Suprapubic skin (tissue), 4 donors: ENCODE measurements around the gene PRR33. TPM values are rescaled to one million over a fixed set of nuclear protein-coding genes. Genes with fewer than 3 reads are reported as not detected.

Source experiments
- DNase-seq, 2 donors: peaks; one replicate each; pipeline ENCODE4 v3.0.0-alpha.2; 2019; ENCODE audit warnings: low spot score in 2 of 2
- H3K27ac ChIP-seq: fragments of 200-600 bp; sonication (generic); one replicate; pipeline ENCODE4 v1.5.1; 2019
- H3K27me3 ChIP-seq: fragments of 200-600 bp; sonication (generic); one replicate; pipeline ENCODE4 v1.5.1; 2019
- H3K36me3 ChIP-seq: fragments of 200-600 bp; sonication (generic); one replicate; pipeline ENCODE4 v1.5.1; 2019
- H3K4me1 ChIP-seq: fragments of 200-600 bp; sonication (generic); one replicate; pipeline ENCODE4 v1.5.1; 2019
- H3K4me3 ChIP-seq: fragments of 200-600 bp; sonication (generic); one replicate; pipeline ENCODE4 v1.5.1; 2019; ENCODE audit warnings: mild to moderate bottlenecking
- H3K9me3 ChIP-seq: fragments of 200-600 bp; sonication (generic); one replicate; pipeline ENCODE4 v1.5.1; 2019
- CTCF ChIP-seq, 2 donors: fragments of 200-600 bp in 1 of 2; fragments of 450-650 bp in 1 of 2; sonication (generic) in 1 of 2; IDR thresholded peaks; one replicate each; pipeline ENCODE4 v1.5.1; 2016 to 2019; ENCODE audit warnings: antibody characterized with exemption in 2 of 2, mild to moderate bottlenecking in 1 of 2, moderate library complexity in 1 of 2
- EP300 ChIP-seq: sonication (generic); formaldehyde crosslinking; IDR thresholded peaks from one replicate; pipeline ENCODE4 v1.6.1; 2017; ENCODE audit warnings: antibody characterized with exemption
- POLR2A ChIP-seq, 2 donors: fragments of 450-650 bp; IDR thresholded peaks; one replicate each; pipeline ENCODE4 v1.6.1; 2017; ENCODE audit warnings: antibody characterized with exemption in 2 of 2, mild to moderate bottlenecking in 2 of 2, moderate library complexity in 2 of 2
- POLR2AphosphoS5 ChIP-seq, 3 donors: sonication (generic); formaldehyde crosslinking; IDR thresholded peaks; one replicate each; pipeline ENCODE4 v1.6.1; 2017; ENCODE audit warnings: antibody characterized with exemption in 3 of 3
- WGBS: methylation state at CpG from one replicate; pipeline ENCODE4 v1.1.5; 2018; 5-methylcytosine and 5-hydroxymethylcytosine counted together
- total RNA-seq, 4 donors: library from RNA; depleted of rRNA; stranded (reverse); fragments of >200 nt; gene quantifications; one replicate each; pipeline ENCODE4 v1.1.0, GENCODE V29; 2016

The PRR33 gene
- total RNA-seq, 4 donors from 2014 or later = not detected

- Histone ChIP-seq H3K4me1 (peaks cover 59% of the 10 kb centered on the region), H3K27ac (peak overlapping the region; percentile 12), H3K27me3 (no peaks in the 10 kb centered on the region)
These were observed 29.3 kb upstream of the PRR33 start for GRCh38 chr11:1920909-1921573.

GRCh38 chr11:1920128-1920908 lies 28.6 kb upstream of the PRR33 start:
- H3K27me3 ChIP-seq = no peaks in the 10 kb centered on the region
- TF ChIP-seq POLR2AphosphoS5 (IDR thresholded peaks at IDR 0.05) (no peak), CTCF (IDR thresholded peaks at IDR 0.05) (no peak), POLR2A (IDR thresholded peaks at IDR 0.05) (no peak), EP300 (no peak)
- no peaks in the 10 kb centered on the region for H3K36me3 ChIP-seq
- no peak overlapping the region for H3K4me3 ChIP-seq
- peaks cover 59% of the 10 kb centered on the region for H3K4me1 ChIP-seq
- 82% methylated on average over 10 of the region's 25 CpGs for WGBS
- DNase-seq = peak in 1 of 2 donors; percentile 61
- no peak overlapping the region for H3K27ac ChIP-seq
- H3K9me3 ChIP-seq = no peaks in the 10 kb centered on the region

More at GRCh38 chr11:1920909-1921573, 29.3 kb upstream of the PRR33 start:
- WGBS = 43% methylated on average over 9 of the region's 21 CpGs
- peak in 1 of 2 donors; percentile 64 for DNase-seq
- Histone ChIP-seq H3K9me3 (no peaks in the 10 kb centered on the region), H3K4me3 (no peak overlapping the region), H3K36me3 (no peaks in the 10 kb centered on the region)
- TF ChIP-seq POLR2AphosphoS5 (IDR thresholded peaks at IDR 0.05) (no peak), POLR2A (IDR thresholded peaks at IDR 0.05) (no peak), CTCF (IDR thresholded peaks at IDR 0.05) (no peak), EP300 (no peak)

GRCh38 chr11:1919391-1920127 lies 27.9 kb upstream of the PRR33 start, which contains the start of gene TNNT3:
Gene TNNT3, plus strand, starts transcription at chr11:1919703. Its CDS starts 3,172 bp downstream, at chr11:1922875.
- Histone ChIP-seq H3K4me3 (no peak within 1 kb of the TSS), H3K4me1 (peaks cover 55% of the 10 kb centered on the region), H3K9me3 (no peaks in the 10 kb centered on the region), H3K27me3 (no peaks in the 10 kb centered on the region), H3K27ac (no peak within 1 kb of the TSS), H3K36me3 (no peaks in the 10 kb centered on the region)
- WGBS = 74% methylated on average over 26 of the region's 31 CpGs
- TF ChIP-seq EP300 (no peak), POLR2AphosphoS5 (IDR thresholded peaks at IDR 0.05) (no peak), CTCF (IDR thresholded peaks at IDR 0.05) (no peak), POLR2A (IDR thresholded peaks at IDR 0.05) (no peak)
- DNase-seq = peak in 1 of 2 donors; percentile 66

- DNase-seq = peak in 1 of 2 donors; percentile 72
- Histone ChIP-seq H3K4me3 (no peak overlapping the region), H3K27me3 (no peaks in the 10 kb centered on the region), H3K9me3 (no peaks in the 10 kb centered on the region), H3K36me3 (no peaks in the 10 kb centered on the region), H3K27ac (no peak overlapping the region), H3K4me1 (peaks cover 47% of the 10 kb centered on the region)
- 68% methylated on average over 3 of the region's 29 CpGs for WGBS
- no peak for TF ChIP-seq CTCF (IDR thresholded peaks at IDR 0.05)
- no peak for TF ChIP-seq POLR2A (IDR thresholded peaks at IDR 0.05)
- TF ChIP-seq EP300 = no peak
- TF ChIP-seq POLR2AphosphoS5 (IDR thresholded peaks at IDR 0.05) = no peak
These were observed 27.0 kb upstream of the PRR33 start for GRCh38 chr11:1918436-1919315.
